GM12892 (cell line): ENCODE measurements around the gene CADM1.

ENCODE experiments used
- POLR2A ChIP-seq: IDR thresholded peaks from 2 replicates; pipeline ENCODE4 v1.6.1; 2011; ENCODE audit warnings: low read depth, low read length, control low read depth
- POLR2AphosphoS5 ChIP-seq: IDR thresholded peaks from 2 replicates; pipeline ENCODE4 v1.6.1; 2011; ENCODE audit warnings: low read depth, low read length, control low read depth

- TF ChIP-seq POLR2A (no peak), POLR2AphosphoS5 (no peak)
These were observed 85.6 kb downstream of the CADM1 start for GRCh38 chr11:115418626-115419025.
